ENCODE results near the gene ACTN1.

GRCh38 chr14:68928770-68929550 lies 50.1 kb downstream of the ACTN1 start:
- TF ChIP-seq CTCF (IDR thresholded peaks at IDR 0.05) (no peak), EZH2 (IDR thresholded peaks at IDR 0.05) (no peak)
